ENCODE data around the gene COL1A1. TPM values are rescaled to one million over a fixed set of nuclear protein-coding genes. Genes with fewer than 3 reads are reported as not detected.
A peak's percentile ranks its signal among the peaks of the same experiment; 100 is the strongest.

The COL1A1 gene
- polyA plus RNA-seq, 4 donors, result 462 to 7,291 (median 934) TPM

GRCh38 chr17:50214976-50215760, 13.7 kb upstream of the COL1A1 start:
- no peak for DNase-seq (ENCODE audit: low read depth in 4 of 4, low spot score in 3 of 4)

- no peak for DNase-seq (ENCODE audit: low read depth in 4 of 4, low spot score in 3 of 4)
Measured at GRCh38 chr17:50213026-50214022, 11.9 kb upstream of the COL1A1 start.

GRCh38 chr17:50212121-50212843, 10.9 kb upstream of the COL1A1 start:
- DNase-seq (ENCODE audit: low read depth in 4 of 4, low spot score in 3 of 4), result no peak

- no peak for DNase-seq (ENCODE audit: low read depth in 4 of 4, low spot score in 3 of 4)
Measured at GRCh38 chr17:50211249-50212120, 10.1 kb upstream of the COL1A1 start.

- DNase-seq (ENCODE audit: low read depth in 4 of 4, low spot score in 3 of 4), result peak in 1 of 4 donors; percentile 66
Measured at GRCh38 chr17:50210240-50211225, 9.1 kb upstream of the COL1A1 start.

DNA sequence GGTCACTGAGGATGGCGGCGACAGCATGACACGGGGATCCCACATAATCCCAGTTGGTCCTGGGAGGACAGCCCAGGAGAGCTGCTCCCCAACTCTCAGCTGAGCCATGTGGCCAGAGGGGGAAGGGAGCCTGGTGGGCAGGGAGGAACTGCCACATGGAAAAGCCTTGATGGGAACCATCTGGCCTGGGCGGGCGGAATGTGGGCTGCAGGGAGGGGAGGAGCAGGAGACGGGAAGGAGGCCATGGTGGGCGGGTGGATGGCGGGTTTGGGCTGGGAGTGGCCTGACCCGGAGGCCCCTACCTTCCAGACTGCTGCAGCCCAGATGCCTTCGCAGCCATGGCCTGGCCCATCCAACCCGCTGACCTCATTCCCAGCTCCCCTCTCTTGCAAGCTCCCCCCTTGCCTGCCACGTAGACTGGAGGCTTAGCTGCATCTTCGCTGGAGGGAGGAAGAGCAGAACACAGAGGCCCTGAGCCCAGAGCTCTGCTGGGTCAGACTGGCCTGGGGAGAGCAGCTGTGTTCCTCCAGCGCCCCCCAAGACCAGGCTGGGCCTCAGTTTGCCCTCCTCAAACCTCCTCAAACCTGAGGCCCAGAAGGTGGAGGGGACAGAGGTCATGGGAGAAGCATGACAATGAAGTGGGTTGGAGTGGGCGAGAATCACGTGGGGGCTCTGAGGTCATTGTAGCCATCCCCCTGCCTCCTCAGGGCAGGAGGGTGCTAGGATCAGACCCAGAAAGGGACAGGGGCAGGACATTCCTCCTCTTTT, 8.2 kb upstream of the COL1A1 start:
- peak in 3 of 4 donors; percentile 82 to 86 (median 84) for DNase-seq (ENCODE audit: low read depth in 4 of 4, low spot score in 3 of 4)

- DNase-seq (ENCODE audit: low read depth in 4 of 4, low spot score in 3 of 4), result no peak
Measured at GRCh38 chr17:50209133-50209471, 7.7 kb upstream of the COL1A1 start.

- no peak for DNase-seq (ENCODE audit: low read depth in 4 of 4, low spot score in 3 of 4)
Measured at GRCh38 chr17:50208611-50209061, 7.2 kb upstream of the COL1A1 start.

DNA sequence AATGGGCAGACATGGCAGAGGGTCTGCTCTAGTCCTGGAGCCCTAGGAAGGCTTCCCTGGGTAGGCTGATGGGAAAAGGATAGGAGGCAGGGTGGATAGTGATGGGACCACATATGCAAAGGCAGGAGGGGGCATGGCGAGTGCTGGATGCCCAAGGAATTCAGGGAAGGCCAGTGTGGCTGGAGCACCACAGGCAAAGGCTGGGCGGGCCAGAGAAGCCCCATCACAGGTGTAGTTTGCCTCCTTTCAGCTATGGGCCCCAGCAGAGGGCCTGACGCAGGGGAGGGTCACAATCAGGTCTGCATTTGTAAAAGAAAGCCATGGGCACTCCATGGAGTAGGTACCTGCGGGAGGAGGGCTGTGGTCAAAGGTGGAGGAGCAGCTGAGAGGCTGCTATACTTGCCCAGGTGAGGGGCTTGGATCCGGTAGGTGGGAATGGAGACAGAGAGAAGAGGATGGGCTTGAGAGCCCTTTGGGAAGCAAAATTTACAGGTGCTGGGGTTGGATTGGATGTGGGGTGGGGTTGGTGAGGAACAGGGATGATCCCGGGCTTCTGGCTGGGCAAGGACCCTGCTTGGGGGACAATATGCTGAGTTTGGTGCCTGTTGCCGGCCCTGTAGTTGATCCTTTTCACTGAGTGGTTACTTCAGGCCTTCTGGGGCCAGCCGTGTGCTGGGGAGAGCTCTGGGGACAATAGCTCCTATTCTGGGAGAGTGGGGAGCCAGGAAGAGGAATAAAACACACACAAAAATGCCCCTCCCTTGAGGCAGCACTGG, 6.5 kb upstream of the COL1A1 start:
- no peak for DNase-seq (ENCODE audit: low read depth in 4 of 4, low spot score in 3 of 4)

GRCh38 chr17:50207315-50207714, 5.9 kb upstream of the COL1A1 start:
- DNase-seq (ENCODE audit: low read depth in 4 of 4, low spot score in 3 of 4), result no peak

GRCh38 chr17:50206604-50207293, 5.3 kb upstream of the COL1A1 start:
- DNase-seq (ENCODE audit: low read depth in 4 of 4, low spot score in 3 of 4), result no peak

- DNase-seq (ENCODE audit: low read depth in 4 of 4, low spot score in 3 of 4), result no peak
Measured at GRCh38 chr17:50205963-50206505, 4.6 kb upstream of the COL1A1 start.

DNA sequence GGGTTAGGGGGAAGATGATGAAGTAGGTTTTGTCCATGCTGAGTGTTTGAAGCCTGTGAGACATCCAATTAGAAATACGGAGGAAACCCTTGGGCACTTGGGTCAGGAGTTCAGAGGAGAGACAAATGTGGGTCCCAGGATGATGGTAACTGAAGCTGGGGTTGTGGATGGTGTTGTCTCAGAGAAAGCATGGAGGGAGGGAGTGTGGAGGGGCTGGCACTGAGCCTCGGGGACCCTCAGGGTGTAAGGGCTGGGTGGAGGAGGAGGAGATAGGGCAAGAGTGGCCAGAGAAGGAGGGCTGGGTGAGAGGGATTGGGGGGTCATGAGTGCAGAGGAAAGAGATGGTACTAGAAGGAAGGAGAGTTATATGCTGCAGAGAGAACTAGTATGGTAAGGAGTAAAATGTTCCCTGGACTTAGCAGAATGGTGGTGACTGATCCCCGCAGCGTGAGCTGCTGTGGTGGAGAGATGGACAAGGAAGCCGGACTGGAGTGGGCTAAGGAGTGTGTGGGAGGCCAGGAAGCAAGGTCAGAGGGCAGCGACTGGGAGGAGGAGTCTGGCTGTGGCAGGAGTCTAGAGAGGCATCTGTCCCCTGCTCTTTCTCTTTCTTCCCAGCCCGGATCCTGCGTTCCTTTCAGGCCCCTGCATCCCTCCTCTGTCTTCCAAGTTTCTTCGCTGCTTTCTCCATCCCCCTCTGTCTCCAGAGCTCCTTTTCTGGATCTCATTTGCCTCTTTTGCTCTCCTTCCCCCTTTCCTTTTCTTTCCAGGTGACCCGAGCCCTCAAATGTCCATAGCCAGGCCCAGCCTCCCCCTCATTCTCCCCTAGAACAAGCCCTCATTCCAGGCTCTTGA, 3.9 kb upstream of the COL1A1 start:
- no peak for DNase-seq (ENCODE audit: low read depth in 4 of 4, low spot score in 3 of 4)

DNA sequence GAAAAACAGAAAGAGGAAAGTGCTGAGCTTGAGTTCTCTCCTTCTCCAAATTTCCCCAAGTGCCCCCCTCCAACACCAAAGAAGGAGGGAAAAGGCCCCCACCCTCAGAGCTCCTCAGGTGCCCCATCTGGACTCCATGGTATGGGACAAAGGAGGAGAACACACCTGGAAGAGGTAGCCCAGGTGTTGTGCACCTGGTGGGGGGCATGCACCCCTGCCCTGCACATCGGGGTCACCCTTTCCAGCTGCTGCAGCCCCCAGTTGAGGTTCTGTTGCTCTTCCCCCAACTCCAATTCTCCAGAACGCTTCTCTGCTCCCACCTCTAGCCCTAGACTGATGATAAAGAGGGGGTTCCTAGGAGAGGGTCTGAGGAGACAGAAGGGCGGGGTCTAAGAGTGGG, 3.0 kb upstream of the COL1A1 start:
- no peak for DNase-seq (ENCODE audit: low read depth in 4 of 4, low spot score in 3 of 4)

- DNase-seq (ENCODE audit: low read depth in 4 of 4, low spot score in 3 of 4), result no peak
Measured at GRCh38 chr17:50203604-50204345, 2.3 kb upstream of the COL1A1 start.

Data from left renal pelvis (tissue), 4 donors.